LHCN-M2 (cell line): ENCODE measurements around the gene MLPH. TPM values are rescaled to one million over a fixed set of nuclear protein-coding genes. Genes with fewer than 3 reads are reported as not detected.
"Not testable (repeated sequence)": the region's sequence is repeated elsewhere in the genome, so short reads cannot be mapped to it uniquely, and the experiment has no call there.

ENCODE experiments used
- DNase-seq: peaks from one replicate; pipeline ENCODE4 v3.0.0-alpha.2; 2012; ENCODE audit warnings: low read depth
- total RNA-seq: library from RNA; depleted of rRNA; stranded (reverse); fragments of >200 nt; gene quantifications from 2 replicates; pipeline ENCODE4 v1.2.3, GENCODE V29; 2014

MLPH gene
- total RNA-seq, 1 experiment from 2014 or later, result 145 TPM

GRCh38 chr2:237581751-237582746, 95.0 kb downstream of the MLPH start:
- peak; percentile 58 for DNase-seq

DNA sequence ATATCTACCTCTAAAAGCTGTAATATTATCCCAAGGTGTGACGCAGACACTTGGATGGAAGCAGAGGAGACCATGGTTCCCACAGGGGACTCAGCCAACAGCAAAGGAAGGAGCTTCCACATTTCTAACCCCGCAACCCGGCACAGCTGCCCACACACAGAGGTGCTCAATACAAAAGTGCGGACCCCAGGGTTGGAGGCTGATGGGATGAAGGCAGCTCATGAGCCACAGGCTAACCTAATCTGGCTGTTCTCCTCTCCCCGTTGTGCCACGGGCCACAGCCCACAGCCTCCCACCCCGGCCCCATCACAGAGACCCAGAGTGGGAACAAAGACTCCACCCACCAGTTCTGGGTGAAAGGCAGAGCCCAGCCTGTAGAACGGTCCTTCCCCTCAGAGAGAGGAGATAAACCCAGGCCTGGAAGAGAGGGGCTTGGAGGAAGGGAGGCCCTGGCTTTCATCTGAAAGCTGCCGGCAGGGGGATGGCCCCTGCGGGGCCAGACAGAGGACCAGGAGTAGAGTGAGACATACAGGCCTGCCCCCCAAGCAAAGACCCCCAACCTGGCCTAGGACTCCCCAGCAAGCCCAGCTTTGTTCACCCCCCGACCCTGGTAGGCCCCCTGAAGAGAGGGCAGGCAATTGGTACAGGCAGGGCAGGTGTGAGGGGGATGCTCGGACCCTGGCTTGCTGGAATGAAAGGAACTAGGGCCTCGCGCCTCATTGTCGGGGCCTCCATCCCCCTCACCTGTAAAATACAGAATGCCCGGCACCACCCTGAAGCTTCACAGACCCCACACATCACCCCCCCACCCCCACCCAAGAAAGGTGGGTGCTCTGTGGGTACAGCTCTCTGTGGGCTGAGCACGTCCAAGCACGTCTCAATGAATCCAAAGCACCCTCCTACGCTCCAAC, 96.6 kb downstream of the MLPH start:
- no peak for DNase-seq

- no peak for DNase-seq
Measured at GRCh38 chr2:237585590-237586221, 98.7 kb downstream of the MLPH start.

- no peak for DNase-seq
Measured at GRCh38 chr2:237588044-237588696, 101.1 kb downstream of the MLPH start.

DNA sequence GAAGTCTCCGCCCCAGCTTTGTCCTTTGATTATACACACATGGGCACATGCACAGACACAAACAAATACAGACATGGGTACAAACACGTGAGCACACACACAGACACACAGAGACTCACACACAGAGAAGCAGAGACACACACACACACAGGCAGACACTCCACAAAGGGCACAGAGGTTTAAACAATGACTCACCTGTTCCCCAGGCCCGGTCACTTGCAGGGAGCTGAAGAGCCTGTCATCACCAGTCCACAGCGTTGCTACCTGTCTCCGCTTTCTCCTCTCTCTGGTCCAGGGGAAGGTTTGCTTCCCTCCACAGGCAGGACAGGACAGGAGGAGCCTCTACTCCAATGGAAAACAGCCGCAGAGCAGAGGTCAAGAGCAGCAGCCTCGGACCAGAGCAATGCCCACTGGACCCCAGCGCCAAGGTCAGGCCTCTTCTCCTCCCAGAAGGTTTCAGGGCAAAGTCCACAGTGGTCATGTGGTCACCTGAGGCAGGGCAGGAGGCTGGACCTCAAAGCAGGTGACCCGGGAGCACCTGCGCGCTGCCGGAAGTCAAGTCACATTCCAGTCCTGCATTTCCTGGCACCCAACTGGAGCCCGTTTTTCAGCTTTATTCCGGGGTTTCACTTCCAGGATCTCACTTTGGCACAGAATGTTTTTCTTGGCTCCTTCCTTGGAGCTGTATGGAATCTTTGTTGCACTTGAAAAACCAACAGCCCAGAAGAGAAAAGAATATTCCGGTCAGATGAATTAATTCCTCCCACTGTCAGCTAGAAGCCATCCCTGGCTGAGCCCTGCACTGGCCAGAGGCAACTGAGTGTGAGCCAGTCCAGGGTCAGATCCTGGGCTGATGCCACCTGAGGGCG, 103.5 kb downstream of the MLPH start, which contains the start of gene RAB17:
Gene RAB17, minus strand, starts transcription at position 463 of the 869 bp plus-strand sequence. CDS start 4,580 bp downstream, outside the sequence.
- no peak for DNase-seq

GRCh38 chr2:237591141-237591881, 104.3 kb downstream of the MLPH start:
- no peak for DNase-seq

GRCh38 chr2:237592425-237592980, 105.5 kb downstream of the MLPH start:
- DNase-seq, result no peak

DNA sequence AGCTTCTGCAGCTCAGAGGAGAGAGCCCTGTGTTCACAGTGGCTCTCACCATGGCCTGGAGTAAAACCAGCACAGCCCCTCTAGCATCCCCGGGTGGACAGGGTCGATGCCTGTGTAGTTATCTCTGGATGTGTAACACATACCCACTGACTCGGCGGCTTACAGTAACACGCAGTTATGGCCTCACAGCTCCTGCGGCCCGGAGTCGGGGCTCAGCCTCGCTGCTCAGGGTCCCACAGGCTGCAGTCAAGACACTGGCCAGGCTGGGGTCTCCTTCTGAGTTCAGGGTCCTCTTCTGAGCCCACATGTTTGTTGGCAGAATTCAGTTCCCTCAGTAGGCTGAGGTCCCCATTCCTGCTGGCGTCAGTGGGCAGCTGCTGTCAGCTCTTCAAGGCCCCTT, 106.0 kb downstream of the MLPH start:
- DNase-seq, result no peak

DNA sequence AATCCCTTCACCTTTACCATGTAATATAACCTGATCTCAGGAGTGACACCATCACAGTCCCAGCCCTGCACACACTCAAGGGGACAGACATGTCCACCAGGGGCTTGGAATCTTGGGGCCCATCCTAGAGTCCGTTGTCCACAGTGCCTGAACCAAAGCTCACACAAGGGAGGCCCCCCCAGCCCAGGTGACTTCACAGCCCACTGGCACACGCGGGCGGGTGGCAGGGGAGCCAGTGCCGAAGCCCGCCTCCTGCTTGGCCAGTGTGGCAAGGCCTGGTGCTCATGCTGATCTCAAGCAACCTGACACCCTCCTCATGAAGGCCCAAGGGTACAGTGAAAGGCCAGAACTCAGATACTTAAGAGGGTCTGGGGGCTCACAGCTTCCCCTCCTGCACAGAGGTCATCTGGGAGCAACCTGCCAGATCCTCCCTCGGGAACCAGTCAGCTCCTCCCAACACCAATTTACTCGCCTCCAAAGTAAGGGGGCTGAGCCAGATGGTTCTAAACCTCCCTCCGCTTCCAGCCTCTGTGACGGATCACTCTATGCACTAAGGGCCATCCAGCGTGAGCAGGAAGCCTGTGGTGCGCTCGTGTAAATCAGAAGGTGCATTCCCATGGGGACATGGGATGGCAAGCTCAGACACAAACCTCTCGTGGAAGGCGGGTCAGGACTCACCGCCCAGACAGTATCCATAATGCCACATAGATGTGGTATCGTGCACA, 106.7 kb downstream of the MLPH start:
- DNase-seq, result no peak

DNA sequence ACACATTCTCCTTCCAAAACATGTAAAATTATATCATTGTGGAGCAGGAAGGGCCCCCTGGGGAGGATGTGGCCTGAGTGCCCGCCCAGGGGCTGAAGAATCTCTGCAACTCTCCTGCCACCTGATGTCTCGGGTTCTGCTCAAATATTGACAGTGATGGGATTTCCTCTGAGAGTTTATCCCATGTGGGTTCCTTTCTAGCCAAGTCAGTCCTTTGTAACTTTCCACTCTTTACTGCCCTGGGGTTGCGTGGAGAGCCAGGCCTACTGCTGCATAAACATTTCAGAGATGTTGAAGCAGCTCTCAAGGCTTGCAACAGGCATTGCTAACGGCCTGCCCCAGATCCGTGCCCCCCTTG, 107.4 kb downstream of the MLPH start:
- no peak for DNase-seq

DNA sequence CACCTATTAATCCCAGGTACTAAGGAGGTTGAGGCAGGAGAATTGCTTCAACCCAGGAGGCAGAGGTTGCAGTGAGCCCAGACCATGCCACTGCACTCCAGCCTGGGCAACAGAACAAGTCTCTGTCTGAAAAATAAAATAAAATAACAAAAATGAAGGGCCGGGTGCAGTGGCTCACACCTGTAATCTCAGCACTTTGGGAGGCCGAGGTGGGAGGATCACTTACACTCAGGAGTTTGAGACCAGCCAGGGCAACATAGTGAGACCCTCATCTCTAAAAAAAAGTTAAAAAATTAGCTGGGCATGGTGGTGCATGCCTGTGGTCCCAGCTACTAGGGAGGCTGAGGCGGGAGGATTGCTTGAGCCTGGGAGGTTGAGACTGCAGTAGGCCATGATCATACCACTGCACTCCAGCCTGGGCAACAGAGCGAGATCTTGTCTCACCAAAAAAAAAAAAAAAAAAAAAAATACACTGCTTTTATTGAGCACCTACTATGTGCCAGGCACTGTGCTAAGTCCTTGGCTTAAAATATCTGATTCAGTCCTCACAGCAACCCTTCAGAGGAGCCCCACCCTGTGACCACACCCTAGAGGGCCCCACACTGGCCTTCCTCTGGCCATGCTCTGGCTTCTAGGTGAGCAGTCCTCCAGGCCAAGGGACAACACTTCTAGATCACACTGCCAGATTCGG, 108.9 kb downstream of the MLPH start:
- not testable (repeated sequence) for DNase-seq

DNA sequence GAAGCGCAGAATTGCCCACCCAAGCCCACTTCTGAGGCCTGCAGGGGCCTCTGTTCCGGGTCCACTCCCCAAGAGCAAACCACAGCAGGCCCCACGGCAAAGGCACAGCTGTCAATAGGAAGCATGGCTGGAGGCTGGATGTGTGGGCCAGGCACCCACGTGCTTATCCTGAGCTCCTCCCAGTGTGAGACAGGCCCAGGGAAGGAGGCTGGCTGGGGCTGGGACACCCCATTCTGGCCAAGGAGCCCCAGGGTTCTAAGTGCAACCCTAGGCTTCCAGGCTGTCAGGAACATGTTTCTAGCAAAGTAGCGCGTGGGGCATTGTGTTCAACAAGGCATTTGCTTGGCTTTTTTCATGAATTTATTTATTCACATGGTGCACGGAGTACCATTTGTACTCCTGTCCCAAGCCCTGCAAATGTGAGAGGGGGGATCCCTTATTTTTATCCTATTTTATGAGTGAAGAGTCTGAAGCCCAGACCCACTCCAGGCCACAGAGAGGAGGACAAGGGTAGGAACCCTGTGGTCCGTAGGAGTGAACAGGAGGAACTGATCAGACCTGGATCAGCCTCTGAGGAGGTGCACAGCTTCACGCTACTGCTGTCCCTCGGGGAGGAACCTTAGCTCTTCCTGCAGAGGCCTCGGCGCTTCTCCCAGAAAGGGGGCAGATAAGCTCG, 109.6 kb downstream of the MLPH start:
- DNase-seq, result no peak

GRCh38 chr2:237597196-237598145, 110.4 kb downstream of the MLPH start:
- DNase-seq, result no peak

- no peak for DNase-seq
Measured at GRCh38 chr2:237598468-237599208, 111.6 kb downstream of the MLPH start.

GRCh38 chr2:237599465-237600110, 112.5 kb downstream of the MLPH start:
- DNase-seq, result no peak
